ENCODE results near the gene SRCIN1.

The SRCIN1 gene

GRCh38 chr17:38561416-38562214 lies 44.1 kb downstream of the SRCIN1 start:
- DNase-seq (ENCODE audit: low spot score), result no peak

GRCh38 chr17:38560503-38561318 lies 45.0 kb downstream of the SRCIN1 start:
- DNase-seq (ENCODE audit: low spot score), result no peak

- no peak for DNase-seq (ENCODE audit: low spot score)
Observed at GRCh38 chr17:38559880-38560230, 45.9 kb downstream of the SRCIN1 start.

GRCh38 chr17:38559051-38559879 lies 46.5 kb downstream of the SRCIN1 start:
- peak; percentile 98 for DNase-seq (ENCODE audit: low spot score)

GRCh38 chr17:38558728-38559050 lies 47.1 kb downstream of the SRCIN1 start:
- peak; percentile 47 for DNase-seq (ENCODE audit: low spot score)

- peak; percentile 96 for DNase-seq (ENCODE audit: low spot score)
Observed at GRCh38 chr17:38557836-38558727, 47.7 kb downstream of the SRCIN1 start.

GRCh38 chr17:38557396-38557795 lies 48.4 kb downstream of the SRCIN1 start:
- no peak for DNase-seq (ENCODE audit: low spot score)

- no peak for DNase-seq (ENCODE audit: low spot score)
Observed at GRCh38 chr17:38556239-38556638, 49.5 kb downstream of the SRCIN1 start.

GRCh38 chr17:38554430-38555350 lies 51.1 kb downstream of the SRCIN1 start:
- DNase-seq (ENCODE audit: low spot score), result no peak

GRCh38 chr17:38552343-38552742 lies 53.4 kb downstream of the SRCIN1 start:
- no peak for DNase-seq (ENCODE audit: low spot score)

GRCh38 chr17:38551121-38551520 lies 54.6 kb downstream of the SRCIN1 start:
- DNase-seq (ENCODE audit: low spot score), result no peak

GRCh38 chr17:38550661-38551060 lies 55.1 kb downstream of the SRCIN1 start:
- DNase-seq (ENCODE audit: low spot score), result no peak

GRCh38 chr17:38549285-38549684 lies 56.5 kb downstream of the SRCIN1 start:
- no peak for DNase-seq (ENCODE audit: low spot score)

- DNase-seq (ENCODE audit: low spot score), result no peak
Observed at GRCh38 chr17:38547444-38547843, 58.3 kb downstream of the SRCIN1 start.

- no peak for DNase-seq (ENCODE audit: low spot score)
Observed at GRCh38 chr17:38546396-38546795, 59.4 kb downstream of the SRCIN1 start.

GRCh38 chr17:38545531-38546225 lies 60.1 kb downstream of the SRCIN1 start:
- no peak for DNase-seq (ENCODE audit: low spot score)

GRCh38 chr17:38544839-38545209 lies 60.9 kb downstream of the SRCIN1 start:
- DNase-seq (ENCODE audit: low spot score), result no peak

- DNase-seq (ENCODE audit: low spot score), result no peak
Observed at GRCh38 chr17:38544175-38544838, 61.4 kb downstream of the SRCIN1 start.

GRCh38 chr17:38543403-38544174 lies 62.2 kb downstream of the SRCIN1 start:
- DNase-seq (ENCODE audit: low spot score), result no peak
